Natural killer cell treated with Interleukin-12 subunit alpha and Interleukin-12 subunit beta and Interleukin-15 and Interleukin-18, amount 100 ng/mL, for 72 hours (primary cell): Measurements from ENCODE around the gene NECAB2. TPM values are rescaled to one million over a fixed set of nuclear protein-coding genes. Genes with fewer than 3 reads are reported as not detected.

Experiments used
- ATAC-seq, 2 donors: fragments of 150-1000 bp; cut with Tn5 transposase in 1 of 2; sonication (Bioruptor Pico), chemical (Tn5 transposase) in 1 of 2; 2 replicates each; pipeline ENCODE4 v1.10.0; 2021
- DNase-seq: peaks from one replicate; pipeline ENCODE4 v3.0.0; 2022; ENCODE audit warnings: low spot score
- H3K27ac Mint-ChIP-seq, 2 donors: 1 replicate in 1 of 2; 2 replicates in 1 of 2; pipeline ENCODE4 v1.8.0; 2022; ENCODE audit warnings: mixed read lengths in 2 of 2, mild to moderate bottlenecking in 1 of 2, moderate library complexity in 1 of 2
- H3K27me3 Mint-ChIP-seq, 2 donors: 1 replicate in 1 of 2; 2 replicates in 1 of 2; pipeline ENCODE4 v1.8.0; 2022; ENCODE audit warnings: mixed read lengths in 2 of 2
- H3K36me3 Mint-ChIP-seq: one replicate; pipeline ENCODE4 v1.8.0; 2022; ENCODE audit warnings: mixed read lengths
- H3K4me1 Mint-ChIP-seq, 2 donors: 1 replicate in 1 of 2; 2 replicates in 1 of 2; pipeline ENCODE4 v1.8.0; 2022; ENCODE audit warnings: low read depth in 2 of 2, mixed read lengths in 2 of 2, mild to moderate bottlenecking in 1 of 2
- H3K4me3 Mint-ChIP-seq: one replicate; pipeline ENCODE4 v1.8.0; 2022; ENCODE audit warnings: mixed read lengths
- H3K9me3 Mint-ChIP-seq: 2 replicates; pipeline ENCODE4 v1.8.0; 2022; ENCODE audit warnings: mixed read lengths
- total RNA-seq, 2 donors: library from RNA; stranded (reverse); gene quantifications; one replicate each; pipeline ENCODE4 v1.2.3, GENCODE V29; 2022

NECAB2 gene
- total RNA-seq, 2 donors from 2014 or later, result not detected

DNA sequence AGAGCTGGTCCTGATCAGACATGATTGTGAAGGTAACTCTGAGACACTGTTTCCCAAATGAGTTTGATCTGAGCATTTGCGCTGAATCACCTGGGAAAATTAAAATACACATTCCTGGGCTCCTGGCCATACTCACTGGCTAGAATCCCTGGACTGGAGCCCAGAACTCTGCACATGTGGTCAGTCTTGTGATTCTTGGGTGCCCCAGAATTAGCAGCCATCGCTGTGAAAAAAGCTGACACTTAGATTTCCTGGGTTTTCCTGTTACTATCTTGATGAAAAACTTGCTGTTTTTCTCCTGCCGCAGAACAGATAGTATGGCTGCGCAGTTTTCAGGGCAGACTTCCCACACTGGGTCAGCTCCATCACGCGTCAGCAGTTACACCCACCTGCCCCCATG is 24.6 kb downstream of the NECAB2 start:
- no peak overlapping the region for H3K4me3 Mint-ChIP-seq
- ATAC-seq, result no peak
- no peak for DNase-seq
- H3K27me3 Mint-ChIP-seq, result peaks cover 20 to 30% of the 10 kb centered on the region in 2 donors
- no peaks in the 10 kb centered on the region for H3K9me3 Mint-ChIP-seq
- no peaks in the 10 kb centered on the region for H3K36me3 Mint-ChIP-seq
- H3K27ac Mint-ChIP-seq, result no peak overlapping the region
- peaks cover 0 to 2% of the 10 kb centered on the region in 2 donors for H3K4me1 Mint-ChIP-seq

GRCh38 chr16:83994087-83994486 is 26.0 kb downstream of the NECAB2 start:
- no peak overlapping the region for H3K4me3 Mint-ChIP-seq
- no peak for DNase-seq

GRCh38 chr16:83994703-83995102 is 26.7 kb downstream of the NECAB2 start:
- Mint-ChIP-seq H3K9me3 (no peaks in the 10 kb centered on the region), H3K4me3 (no peak overlapping the region), H3K4me1 (peaks cover 0 to 2% of the 10 kb centered on the region in 2 donors), H3K36me3 (no peaks in the 10 kb centered on the region), H3K27me3 (peaks cover 13 to 15% of the 10 kb centered on the region in 2 donors), H3K27ac (no peak overlapping the region)
- ATAC-seq (no peak), DNase-seq (no peak)

More at GRCh38 chr16:83994087-83994486, 26.0 kb downstream of the NECAB2 start:
- no peaks in the 10 kb centered on the region for H3K36me3 Mint-ChIP-seq
- peak; percentile 51 to 61 for ATAC-seq
- H3K27me3 Mint-ChIP-seq, result peaks cover 17 to 19% of the 10 kb centered on the region in 2 donors
- no peaks in the 10 kb centered on the region for H3K9me3 Mint-ChIP-seq
- peaks cover 0 to 2% of the 10 kb centered on the region in 2 donors for H3K4me1 Mint-ChIP-seq
- H3K27ac Mint-ChIP-seq, result no peak overlapping the region

DNA sequence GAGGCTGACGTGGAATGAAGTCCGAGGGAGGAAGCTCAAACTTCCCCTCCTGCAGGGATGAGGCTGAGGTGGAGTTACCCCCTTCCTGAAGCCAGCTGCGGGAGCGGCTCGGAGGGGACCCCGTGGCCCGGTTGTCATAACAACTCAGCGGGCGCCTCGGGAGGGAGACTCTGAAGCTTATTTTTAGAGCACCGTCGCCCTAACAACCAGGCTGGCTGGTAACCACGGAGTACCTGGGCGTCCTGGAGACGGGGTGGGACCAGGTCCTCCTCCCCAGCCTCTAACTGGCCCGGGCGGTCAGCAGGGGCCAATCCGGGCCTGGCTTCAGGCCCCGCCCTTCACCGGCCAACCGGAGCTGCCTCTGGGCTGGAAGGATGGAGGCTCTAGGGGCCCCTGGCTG is 27.7 kb downstream of the NECAB2 start:
- Mint-ChIP-seq H3K4me1 (peaks cover 0 to 2% of the 10 kb centered on the region in 2 donors), H3K4me3 (no peak overlapping the region), H3K27me3 (peaks cover 6 to 11% of the 10 kb centered on the region in 2 donors), H3K36me3 (no peaks in the 10 kb centered on the region), H3K27ac (no peak overlapping the region), H3K9me3 (no peaks in the 10 kb centered on the region)
- ATAC-seq, result peak in 1 of 2 donors; percentile 54
- DNase-seq, result no peak

DNA sequence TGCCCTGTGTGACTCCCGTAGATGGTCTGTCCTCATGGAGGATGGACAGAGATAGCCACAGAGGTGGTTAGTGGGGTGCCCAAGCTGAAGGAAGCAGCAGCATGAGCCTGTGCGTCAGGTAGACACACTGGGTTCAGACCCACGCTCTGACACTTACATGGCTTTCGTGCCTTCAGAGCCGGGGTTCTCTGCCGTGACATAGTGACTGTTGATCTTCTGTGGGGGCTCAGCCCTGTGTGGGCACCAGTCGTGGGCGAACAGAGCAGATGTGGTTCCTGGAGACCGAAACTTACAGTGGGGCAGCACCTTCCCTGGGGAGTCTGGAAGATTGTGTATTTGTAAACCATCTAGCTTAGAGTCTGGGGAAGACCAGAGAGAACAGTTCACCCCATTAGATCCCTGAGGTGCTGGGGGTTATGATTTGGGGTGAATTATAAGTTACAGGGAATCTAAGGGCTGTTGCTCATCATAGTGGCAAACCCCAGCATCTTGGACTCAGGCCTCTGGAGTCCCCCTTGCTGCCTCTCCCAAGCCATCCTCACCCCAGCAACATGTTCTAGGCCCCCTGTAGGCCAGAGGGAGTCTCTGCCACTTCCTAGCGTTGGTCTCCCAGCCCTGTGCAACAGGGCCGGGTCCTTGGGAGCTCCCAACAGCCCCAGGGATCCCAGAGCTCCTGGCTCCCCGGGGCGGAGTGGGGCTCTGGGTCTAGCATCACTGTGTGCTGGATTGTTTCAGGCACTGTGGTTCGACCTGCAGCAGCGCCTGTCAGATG is 28.6 kb downstream of the NECAB2 start:
- no peaks in the 10 kb centered on the region for H3K9me3 Mint-ChIP-seq
- no peak for ATAC-seq

GRCh38 chr16:83998091-83998490 is 30.0 kb downstream of the NECAB2 start:
- Mint-ChIP-seq H3K27ac (no peak overlapping the region), H3K27me3 (peaks cover 6 to 9% of the 10 kb centered on the region in 2 donors), H3K4me1 (peaks cover 0 to 2% of the 10 kb centered on the region in 2 donors), H3K9me3 (no peaks in the 10 kb centered on the region), H3K4me3 (no peak overlapping the region), H3K36me3 (no peaks in the 10 kb centered on the region)
- no peak for ATAC-seq
- no peak for DNase-seq

More for the DNA sequence above, 28.6 kb downstream of the NECAB2 start:
- Mint-ChIP-seq H3K4me3 (no peak overlapping the region), H3K36me3 (no peaks in the 10 kb centered on the region), H3K27me3 (peaks cover 6 to 11% of the 10 kb centered on the region in 2 donors), H3K27ac (no peak overlapping the region), H3K4me1 (peaks cover 0 to 2% of the 10 kb centered on the region in 2 donors)
- DNase-seq, result no peak

DNA sequence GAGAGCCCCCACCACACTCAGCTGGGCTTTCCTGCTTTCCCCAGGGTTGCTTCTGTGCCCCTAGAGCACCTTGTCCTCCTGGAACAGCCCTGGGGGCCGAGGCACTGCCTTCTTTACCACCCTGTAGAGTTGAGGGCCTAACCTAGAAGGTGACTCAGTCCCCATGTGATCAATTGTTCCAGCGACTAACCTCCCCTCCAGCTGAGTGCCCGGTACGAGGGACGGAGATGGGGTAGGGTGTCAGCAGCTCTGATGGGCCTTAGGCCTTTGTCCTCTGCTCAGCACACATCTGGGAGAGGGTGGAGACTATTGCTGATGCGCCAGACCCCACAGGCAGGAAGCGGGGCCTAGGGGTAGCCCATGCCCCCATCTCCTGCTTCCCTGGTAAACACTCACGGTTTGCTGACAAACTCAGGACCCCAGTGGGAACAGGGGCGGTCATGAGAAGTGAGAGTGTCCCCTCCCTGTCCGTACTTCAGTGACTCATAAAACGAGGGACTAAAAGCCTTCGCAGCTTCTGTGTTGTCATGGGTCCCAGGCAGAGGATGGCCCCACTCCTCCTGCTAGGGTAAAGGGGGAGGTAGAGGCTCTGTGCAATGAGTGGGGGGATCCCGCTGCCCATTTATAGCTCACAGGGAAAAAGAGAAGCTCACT is 33.1 kb downstream of the NECAB2 start:
- Mint-ChIP-seq H3K4me1 (no peaks in the 10 kb centered on the region), H3K4me3 (no peak overlapping the region), H3K27me3 (peaks cover 5 to 6% of the 10 kb centered on the region in 2 donors), H3K36me3 (no peaks in the 10 kb centered on the region), H3K9me3 (no peaks in the 10 kb centered on the region), H3K27ac (no peak overlapping the region)
- ATAC-seq (no peak), DNase-seq (no peak)

DNA sequence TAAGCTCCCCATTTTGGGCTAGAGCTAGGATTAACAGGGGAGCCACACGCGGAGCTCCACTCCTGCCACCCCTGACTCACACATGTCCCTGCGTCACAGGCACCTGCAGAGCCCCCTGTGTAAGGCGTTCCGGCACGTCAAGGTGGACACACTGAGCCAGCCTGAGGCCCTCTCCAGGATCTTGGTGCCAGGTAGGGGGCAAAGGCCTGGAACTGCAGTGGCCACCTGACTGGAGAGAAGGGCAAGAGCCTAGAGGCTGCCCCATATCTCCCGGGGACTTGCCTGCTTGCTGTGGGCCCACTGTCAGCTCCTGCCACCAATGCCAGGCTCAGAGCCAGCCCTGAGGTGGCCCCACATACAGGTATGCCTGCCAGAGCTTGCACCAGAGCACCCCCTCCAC is 33.7 kb downstream of the NECAB2 start:
- Mint-ChIP-seq H3K36me3 (no peaks in the 10 kb centered on the region), H3K4me1 (no peaks in the 10 kb centered on the region), H3K27ac (no peak overlapping the region), H3K27me3 (peaks cover under 1 to 2% of the 10 kb centered on the region in 2 donors), H3K4me3 (no peak overlapping the region), H3K9me3 (no peaks in the 10 kb centered on the region)
- ATAC-seq, result no peak
- no peak for DNase-seq

DNA sequence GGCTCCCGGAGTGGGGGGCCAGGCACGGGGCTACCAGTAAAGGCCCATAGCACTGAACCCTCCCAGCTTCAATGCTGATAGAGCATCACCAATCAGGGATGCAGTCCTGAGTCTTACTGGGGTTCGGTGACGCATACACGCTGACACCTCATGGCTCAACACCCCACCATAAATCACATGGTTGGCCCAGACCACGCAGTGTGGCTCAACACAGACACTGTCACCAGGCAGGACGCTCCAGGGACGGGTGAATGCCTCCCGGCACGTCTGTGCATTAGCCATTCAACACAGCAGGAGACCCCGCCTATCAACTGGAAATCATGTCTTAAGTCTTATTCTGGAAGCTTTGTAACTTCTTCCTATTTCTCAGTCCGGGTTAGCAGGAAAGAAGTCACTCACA is 35.0 kb downstream of the NECAB2 start:
- no peaks in the 10 kb centered on the region for H3K36me3 Mint-ChIP-seq
- ATAC-seq (no peak), DNase-seq (no peak)
- no peaks in the 10 kb centered on the region for H3K9me3 Mint-ChIP-seq
- H3K4me1 Mint-ChIP-seq, result no peaks in the 10 kb centered on the region
- no peak overlapping the region for H3K4me3 Mint-ChIP-seq
- H3K27me3 Mint-ChIP-seq, result peaks cover 0 to 2% of the 10 kb centered on the region in 2 donors
- no peak overlapping the region for H3K27ac Mint-ChIP-seq

GRCh38 chr16:84004442-84004841 is 36.4 kb downstream of the NECAB2 start:
- H3K27me3 Mint-ChIP-seq, result peaks cover 0 to 2% of the 10 kb centered on the region in 2 donors

DNA sequence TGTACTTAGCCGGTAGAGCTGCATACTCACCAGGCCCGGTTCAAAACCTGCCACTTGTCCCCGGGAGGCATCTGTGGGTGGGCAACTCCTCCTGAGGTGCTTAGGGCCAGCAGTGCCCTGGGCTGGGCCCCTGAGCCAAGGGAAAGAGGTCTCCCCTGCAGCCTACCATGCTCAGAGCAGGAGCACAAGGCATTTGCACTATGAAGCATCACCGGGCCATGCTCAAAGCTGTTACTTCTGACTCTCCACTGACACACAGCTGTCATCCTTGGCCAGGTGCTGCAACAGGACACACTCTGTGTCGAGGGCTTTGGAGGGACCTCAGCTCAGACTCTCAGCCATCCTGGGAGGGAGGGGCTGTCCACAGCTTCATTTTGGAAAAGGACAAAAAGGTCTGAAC is 37.3 kb downstream of the NECAB2 start:
- DNase-seq (no peak), ATAC-seq (peak in 1 of 2 donors; percentile 16)
- no peaks in the 10 kb centered on the region for H3K9me3 Mint-ChIP-seq
- no peaks in the 10 kb centered on the region for H3K36me3 Mint-ChIP-seq
- peaks cover 0 to 2% of the 10 kb centered on the region in 2 donors for H3K27me3 Mint-ChIP-seq
- H3K4me1 Mint-ChIP-seq, result no peaks in the 10 kb centered on the region
- no peak overlapping the region for H3K27ac Mint-ChIP-seq
- no peak overlapping the region for H3K4me3 Mint-ChIP-seq

More at GRCh38 chr16:84004442-84004841, 36.4 kb downstream of the NECAB2 start:
- H3K9me3 Mint-ChIP-seq, result no peaks in the 10 kb centered on the region
- no peak overlapping the region for H3K27ac Mint-ChIP-seq
- no peak for DNase-seq
- H3K36me3 Mint-ChIP-seq, result no peaks in the 10 kb centered on the region
- no peaks in the 10 kb centered on the region for H3K4me1 Mint-ChIP-seq
- ATAC-seq, result no peak
- no peak overlapping the region for H3K4me3 Mint-ChIP-seq

DNA sequence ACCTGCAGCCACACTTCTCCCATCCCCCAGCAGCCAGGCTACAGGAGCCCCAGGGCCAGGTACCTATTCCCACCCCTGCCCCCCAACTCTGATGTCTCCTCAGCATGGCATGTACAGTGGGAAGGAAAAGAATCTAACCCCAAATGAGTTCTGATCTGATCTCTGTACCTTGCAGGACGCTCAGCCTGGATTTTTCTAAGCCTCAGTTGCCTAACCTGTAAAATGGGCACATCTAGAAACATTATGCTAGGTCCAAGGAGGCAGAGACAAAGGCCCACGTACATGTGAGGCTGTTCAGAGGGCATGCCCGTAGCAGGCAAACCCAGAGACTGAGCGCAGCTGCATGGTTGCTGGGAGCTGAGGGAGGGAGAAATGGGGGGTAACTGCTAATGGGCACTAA is 39.5 kb downstream of the NECAB2 start:
- Mint-ChIP-seq H3K4me3 (no peak overlapping the region), H3K9me3 (no peaks in the 10 kb centered on the region), H3K27ac (no peak overlapping the region), H3K4me1 (no peaks in the 10 kb centered on the region), H3K27me3 (peaks cover 0 to 2% of the 10 kb centered on the region in 2 donors), H3K36me3 (no peaks in the 10 kb centered on the region)
- ATAC-seq (no peak), DNase-seq (no peak)

DNA sequence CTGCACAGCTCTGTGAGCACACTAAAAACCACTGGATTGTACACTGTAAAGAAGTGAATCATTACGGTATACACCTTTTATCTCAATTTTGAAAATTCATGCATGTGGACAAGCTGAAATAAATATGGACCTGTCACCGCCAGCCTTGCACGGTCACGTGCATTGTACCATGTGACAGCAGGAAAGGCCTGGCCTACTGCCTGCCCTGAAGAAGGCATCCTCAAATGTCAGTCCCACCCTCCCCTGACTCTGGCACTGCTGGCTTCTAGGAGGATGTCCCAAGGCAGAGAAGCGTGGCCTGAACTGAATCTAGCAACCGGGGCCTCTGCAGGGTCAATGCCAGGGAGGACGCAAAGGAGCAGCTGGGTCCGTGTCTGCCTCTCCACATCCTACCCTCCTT is 39.9 kb downstream of the NECAB2 start:
- no peak for DNase-seq
- Mint-ChIP-seq H3K4me1 (no peaks in the 10 kb centered on the region), H3K27ac (no peak overlapping the region), H3K9me3 (no peaks in the 10 kb centered on the region), H3K36me3 (no peaks in the 10 kb centered on the region), H3K27me3 (peaks cover 0 to 2% of the 10 kb centered on the region in 2 donors), H3K4me3 (no peak overlapping the region)
- no peak for ATAC-seq

DNA sequence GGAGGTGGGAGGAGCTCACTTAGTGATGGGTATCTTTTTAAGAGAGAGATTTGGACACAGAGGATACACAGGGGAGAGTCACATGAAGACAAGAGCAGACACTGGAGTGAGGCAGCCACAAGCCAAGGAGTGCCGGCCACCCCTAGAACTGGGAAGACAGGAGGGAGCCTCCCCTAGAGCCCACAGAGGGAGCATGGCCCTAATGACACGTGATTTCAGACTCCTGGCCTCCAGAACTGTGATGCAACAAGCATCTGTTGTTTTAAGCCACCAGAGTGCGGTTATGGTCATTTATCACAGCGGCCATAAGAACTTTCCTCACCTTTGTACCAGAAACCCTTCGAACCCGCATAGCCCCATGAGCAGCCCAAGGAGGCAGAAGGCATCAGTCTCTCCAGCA is 41.2 kb downstream of the NECAB2 start:
- Mint-ChIP-seq H3K4me3 (no peak overlapping the region), H3K4me1 (peaks cover 0 to under 1% of the 10 kb centered on the region in 2 donors), H3K9me3 (no peaks in the 10 kb centered on the region), H3K36me3 (no peaks in the 10 kb centered on the region), H3K27ac (no peak overlapping the region), H3K27me3 (peaks cover 0 to 2% of the 10 kb centered on the region in 2 donors)
- ATAC-seq (no peak), DNase-seq (no peak)
